K562 (cell line): ENCODE measurements around the gene NR6A1. TPM values are rescaled to one million over a fixed set of nuclear protein-coding genes. Genes with fewer than 3 reads are reported as not detected.

Experiments used
- ATAC-seq: fragments of 200-7000 bp; cut with Tn5 transposase; 3 replicates; pipeline ENCODE4 v1.9.1; 2020; ENCODE audit warnings: moderate library complexity
- BruUV-seq: library from RNA; stranded (reverse); fragments of 400-500 nt; replicated peaks from 2 replicates; lab custom pipeline; 2021; lab: Mats Ljungman, UMichigan
- CTCF ChIA-PET: fragments of 300-600 bp; formaldehyde crosslinking; extraction: SDS; loops from one replicate; lab custom pipeline; 2021; ENCODE audit warnings: low intra/inter-chr PET ratio; lab: Yijun Ruan, JAX
- POLR2A ChIA-PET: fragments of 300-600, 350-650 bp; sonication (Branson Sonifier 250); formaldehyde crosslinking; extraction: SDS; loops from one replicate; lab custom pipeline; 2021; ENCODE audit warnings: antibody characterized with exemption, inconsistent platforms; lab: Yijun Ruan, JAX
- DNase-seq, 4 experiments: peaks; one replicate each; pipeline versions ENCODE4 v3.0.0 to v3.0.0-alpha.2; 2011 to 2018; ENCODE audit warnings: low spot score in 3 of 4, mixed read lengths in 3 of 4; ENCODE audit errors: extremely low read depth in 1 of 4
- FAIRE-seq: peaks from 2 replicates; lab custom pipeline; 2011; peaks lifted over from hg19 to GRCh38; lab: Jason Lieb, UNC
- H2AFZ ChIP-seq: 2 replicates; pipeline ENCODE4 v1.6.0; 2011; ENCODE audit warnings: low read depth, low read length, control low read depth, inconsistent platforms
- H3K27ac ChIP-seq: fragments of 200-600 bp; 3 replicates; pipeline ENCODE4 v1.8.0; 2011; ENCODE audit warnings: low read depth, mild to moderate bottlenecking, control low read depth, inconsistent platforms, low read length, moderate library complexity, mixed read lengths; ENCODE audit errors: extremely low read depth
- H3K27me3 ChIP-seq, 2 experiments: fragments of 300-600 bp in 1 of 2; 2 replicates in 1 of 2; 3 replicates in 1 of 2; pipeline versions ENCODE4 v1.6.0 to v1.8.0; 2011; ENCODE audit warnings: inconsistent platforms in 2 of 2, low read length in 2 of 2, mild to moderate bottlenecking in 1 of 2, mixed read lengths in 1 of 2, moderate library complexity in 1 of 2; ENCODE audit not compliant: control insufficient read depth in 2 of 2, insufficient read depth in 2 of 2
- H3K36me3 ChIP-seq: fragments of 300-600 bp; 3 replicates; pipeline ENCODE4 v1.8.0; 2011; ENCODE audit warnings: mild to moderate bottlenecking, low read length, inconsistent platforms; ENCODE audit not compliant: control insufficient read depth, insufficient read depth
- H3K4me1 ChIP-seq, 2 experiments: fragments of 200-600 bp in 1 of 2; replicated peaks in 1 of 2; 2 replicates in 1 of 2; 3 replicates in 1 of 2; pipeline versions ENCODE4 v1.5.1 to v1.8.0; 2011; ENCODE audit warnings: inconsistent platforms in 2 of 2, low read length in 2 of 2, mild to moderate bottlenecking in 1 of 2, mixed read lengths in 1 of 2, moderate library complexity in 1 of 2; ENCODE audit not compliant: control insufficient read depth in 2 of 2, insufficient read depth in 2 of 2
- H3K4me2 ChIP-seq: 2 replicates; pipeline ENCODE4 v1.6.1; 2011; ENCODE audit warnings: low read length, control low read depth, inconsistent platforms, mixed read lengths; ENCODE audit not compliant: insufficient read depth
- H3K4me3 ChIP-seq: fragments of 200-600 bp; sonication (generic), shearing (Covaris generic); 2 replicates; pipeline ENCODE4 v1.5.1; 2016; ENCODE audit warnings: control low read depth, inconsistent platforms
- H3K79me2 ChIP-seq: fragments of 200-600 bp; 3 replicates; pipeline ENCODE4 v1.8.0; 2011; ENCODE audit warnings: low read length, inconsistent platforms; ENCODE audit not compliant: control insufficient read depth, insufficient read depth
- H3K9ac ChIP-seq, 2 experiments: 2 replicates each; pipeline versions ENCODE4 v1.6.0 to v1.6.1; 2011; ENCODE audit warnings: low read depth in 2 of 2, low read length in 2 of 2, control low read depth in 1 of 2, inconsistent platforms in 1 of 2, mild to moderate bottlenecking in 1 of 2, mixed read lengths in 1 of 2; ENCODE audit not compliant: insufficient read depth in 1 of 2
- H3K9me1 ChIP-seq: one replicate; pipeline ENCODE4 v1.6.0; 2011; ENCODE audit warnings: inconsistent platforms, mild to moderate bottlenecking, low read length, moderate library complexity; ENCODE audit not compliant: control insufficient read depth, insufficient read depth
- H3K9me3 ChIP-seq: replicated peaks from 2 replicates; pipeline ENCODE4 v1.5.1; 2011; ENCODE audit warnings: low read depth, low read length, inconsistent platforms; ENCODE audit not compliant: control insufficient read depth, insufficient read depth
- H4K20me1 ChIP-seq: replicated peaks from 2 replicates; pipeline ENCODE4 v1.6.1; 2011; ENCODE audit warnings: low read length, inconsistent platforms, mixed read lengths; ENCODE audit not compliant: control insufficient read depth, insufficient read depth
- DIDO1 ChIP-seq: fragments of 450-650 bp; IDR thresholded peaks from 2 replicates; pipeline ENCODE4 v1.6.1; 2016; ENCODE audit warnings: low read depth, missing biosample characterization, missing genetic modification characterization
- JUNB ChIP-seq: fragments of 450-650 bp; formaldehyde crosslinking; conservative IDR thresholded peaks from 2 replicates; pipeline ENCODE4 v1.4.0; 2020; ENCODE audit warnings: mild to moderate bottlenecking
- REST ChIP-seq, 2 experiments: fragments of 450-650 bp; formaldehyde crosslinking in 1 of 2; IDR thresholded peaks; 2 replicates each; pipeline versions ENCODE4 v1.4.0 to v1.6.1; 2014 to 2020; ENCODE audit warnings: mild to moderate bottlenecking in 2 of 2, borderline replicate concordance in 1 of 2, low read depth in 1 of 2
- RFX7 ChIP-seq: fragments of 250-450 bp; sonication (Bioruptor Pico); IDR thresholded peaks from 2 replicates; pipeline ENCODE4 v1.5.1; 2021; ENCODE audit warnings: mild to moderate bottlenecking
- ZC3H4 ChIP-seq: sonication (generic); formaldehyde crosslinking; IDR thresholded peaks from 2 replicates; pipeline ENCODE4 v1.9.0; 2021; ENCODE audit warnings: missing genetic modification reagents, borderline replicate concordance
- ZNF407 ChIP-seq: fragments of 450-650 bp; IDR thresholded peaks from 2 replicates; pipeline ENCODE4 v1.6.1; 2016; ENCODE audit warnings: low read depth
- WGBS: fragments of 100-300 bp; shearing (Covaris generic); methylation state at CpG from one replicate; pipeline ENCODE4 v1.1.6; 2016; ENCODE audit warnings: low coverage, mixed read lengths; ENCODE audit not compliant: insufficient coverage; ENCODE audit errors: missing lambda C conversion rate; 5-methylcytosine and 5-hydroxymethylcytosine counted together
- in situ Hi-C: fragments of 300-500 bp; cut with MboI; formaldehyde crosslinking; loops from 4 replicates; pipeline ENCODE4 v1.15.0; 2018; ENCODE audit warnings: inconsistent platforms, mixed read lengths
- intact Hi-C: fragments of 100-400 bp; cut with micrococcal nuclease; formaldehyde crosslinking; loops from 2 replicates; pipeline ENCODE4 v1.14.2; 2022
- polyA plus RNA-seq, 8 experiments: library from polyadenylated mRNA; depleted of rRNA in 4 of 8; stranded (reverse) in 5 of 8; unstranded in 3 of 8; fragments of >200 nt; fragmentation: Nextera tagmentation in 2 of 8; fragmentation: Illumina TruSeq in 1 of 8; extraction: Ambion mirVana in 2 of 8; extraction: Trizol in 1 of 8; gene quantifications; 2 replicates each; pipeline versions ENCODE4 v1.2.1 to v1.2.3, GENCODE V29; 2011 to 2014; ENCODE audit warnings: inconsistent platforms in 1 of 8, missing spikeins in 1 of 8
- total RNA-seq, 7 experiments: library from RNA; depleted of rRNA in 6 of 7; stranded (reverse); fragments of >200 nt in 6 of 7; fragmentation: Illumina TruSeq in 2 of 7; extraction: Trizol in 2 of 7; gene quantifications; 2 replicates each; pipeline versions ENCODE4 v1.2.1 to v1.2.3, GENCODE V29; 2011 to 2021; ENCODE audit warnings: low replicate concordance in 1 of 7

NR6A1 gene
- total and polyA plus RNA-seq, 9 of the 15 experiments (the other 6 are each of a cell fraction or from before 2014, with no cell fraction given): 9.7 to 55.4 (median 28.3) TPM

GRCh38 chr9:124593200-124593599 is 177.9 kb downstream of the NR6A1 start:
- Histone ChIP-seq H3K79me2 (peaks cover 49% of the 10 kb centered on the region), H3K9me3 (no peaks in the 10 kb centered on the region; the same call in 1 of the 2 replicates), H3K4me2 (no peak overlapping the region), H3K9me1 (no peaks in the 10 kb centered on the region), H3K4me3 (no peak overlapping the region; the same call in 1 of the 2 replicates), H3K27me3 (no peaks in the 10 kb centered on the region), H3K27ac (peak overlapping the region; percentile 23; the same call in 1 of the 3 replicates), H4K20me1 (no peaks in the 10 kb centered on the region), H3K9ac (no peak overlapping the region), H3K36me3 (no peaks in the 10 kb centered on the region), H2AFZ (no peak overlapping the region), H3K4me1 (peaks cover 7 to 43% of the 10 kb centered on the region in 2 experiments; a peak in 4 of 5 replicates)
- in situ Hi-C loops: no loop called here
- ATAC-seq: no peak
- intact Hi-C loops: no loop called here
- CTCF ChIA-PET: no interaction called here
- POLR2A ChIA-PET: no interaction called here
- DNase-seq: no peak
- 50% methylated on average over 3 of the region's 3 CpGs for WGBS
- BruUV-seq: no TSS peak
- no peak for FAIRE-seq
- TF ChIP-seq ZC3H4 (CRISPR knock-in tag): no peak
- no peak for TF ChIP-seq RFX7 (CRISPR knock-in tag)
- TF ChIP-seq DIDO1 (tag): no peak
- no peak for TF ChIP-seq JUNB
- no peak for TF ChIP-seq REST (IDR thresholded peaks at IDR 0.05; ENCODE audit: borderline replicate concordance)
- TF ChIP-seq REST (CRISPR knock-in tag; IDR thresholded peaks at IDR 0.05; ENCODE audit: low read depth): no peak
- TF ChIP-seq ZNF407: no peak
